ENCODE measurements around the gene TSPAN31.

DNA sequence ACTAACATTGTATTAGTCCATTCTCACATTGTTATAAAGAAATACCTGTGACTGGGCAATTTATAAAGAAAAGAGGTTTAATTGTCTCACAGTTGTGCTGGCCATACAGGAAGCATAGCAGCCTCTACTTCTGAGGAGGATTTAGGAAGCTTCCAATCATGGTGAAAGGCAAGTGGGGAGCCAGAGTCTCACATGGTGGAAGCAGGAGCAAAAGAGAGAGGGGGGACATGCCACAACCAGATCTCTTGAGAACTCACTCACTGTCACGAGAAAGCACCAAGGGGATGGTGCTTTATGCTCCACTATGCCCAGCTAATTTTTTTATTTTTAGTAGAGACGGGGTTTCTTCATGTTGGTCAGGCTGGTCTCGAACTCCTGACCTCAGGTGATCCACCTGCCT, 37.6 kb upstream of the TSPAN31 start:
- TF ChIP-seq, protein P1, sequence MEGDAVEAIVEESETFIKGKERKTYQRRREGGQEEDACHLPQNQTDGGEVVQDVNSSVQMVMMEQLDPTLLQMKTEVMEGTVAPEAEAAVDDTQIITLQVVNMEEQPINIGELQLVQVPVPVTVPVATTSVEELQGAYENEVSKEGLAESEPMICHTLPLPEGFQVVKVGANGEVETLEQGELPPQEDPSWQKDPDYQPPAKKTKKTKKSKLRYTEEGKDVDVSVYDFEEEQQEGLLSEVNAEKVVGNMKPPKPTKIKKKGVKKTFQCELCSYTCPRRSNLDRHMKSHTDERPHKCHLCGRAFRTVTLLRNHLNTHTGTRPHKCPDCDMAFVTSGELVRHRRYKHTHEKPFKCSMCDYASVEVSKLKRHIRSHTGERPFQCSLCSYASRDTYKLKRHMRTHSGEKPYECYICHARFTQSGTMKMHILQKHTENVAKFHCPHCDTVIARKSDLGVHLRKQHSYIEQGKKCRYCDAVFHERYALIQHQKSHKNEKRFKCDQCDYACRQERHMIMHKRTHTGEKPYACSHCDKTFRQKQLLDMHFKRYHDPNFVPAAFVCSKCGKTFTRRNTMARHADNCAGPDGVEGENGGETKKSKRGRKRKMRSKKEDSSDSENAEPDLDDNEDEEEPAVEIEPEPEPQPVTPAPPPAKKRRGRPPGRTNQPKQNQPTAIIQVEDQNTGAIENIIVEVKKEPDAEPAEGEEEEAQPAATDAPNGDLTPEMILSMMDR (conservative IDR thresholded peaks at IDR 0.05 in 1 of 2, IDR thresholded peaks at IDR 0.05 in 1 of 2; ENCODE audit: extremely low read depth in 1 of 2, insufficient read depth in 1 of 2, low read depth in 1 of 2, low read length in 2 of 2): no peak
- no peak for TF ChIP-seq EZH2 (IDR thresholded peaks at IDR 0.05; ENCODE audit: borderline replicate concordance, low read length)
